HEK293 (cell line): ENCODE measurements around the gene TOP2A.

Experiments used
- KLF8 ChIP-seq: fragments of 450-650 bp; formaldehyde crosslinking; IDR thresholded peaks from 2 replicates; pipeline ENCODE4 v1.5.1; 2016; ENCODE audit warnings: missing biosample characterization, missing genetic modification characterization
- ZBTB17 ChIP-seq: fragments of 450-650 bp; formaldehyde crosslinking; IDR thresholded peaks from 2 replicates; pipeline ENCODE4 v1.5.1; 2016; ENCODE audit warnings: missing biosample characterization, missing genetic modification characterization
- ZIC2 ChIP-seq: fragments of 450-650 bp; formaldehyde crosslinking; IDR thresholded peaks from 2 replicates; pipeline ENCODE4 v1.5.1; 2016; ENCODE audit warnings: missing biosample characterization, missing genetic modification characterization
- ZNF140 ChIP-seq: fragments of 450-650 bp; formaldehyde crosslinking; IDR thresholded peaks from 2 replicates; pipeline ENCODE4 v1.5.1; 2016; ENCODE audit warnings: missing biosample characterization, missing genetic modification characterization
- ZNF157 ChIP-seq: fragments of 450-650 bp; formaldehyde crosslinking; IDR thresholded peaks from 2 replicates; pipeline ENCODE4 v1.5.1; 2016; ENCODE audit warnings: missing biosample characterization, missing genetic modification characterization
- ZNF175 ChIP-seq: fragments of 450-650 bp; formaldehyde crosslinking; IDR thresholded peaks from 2 replicates; pipeline ENCODE4 v1.5.1; 2016; ENCODE audit warnings: missing biosample characterization, missing genetic modification characterization
- ZNF2 ChIP-seq: fragments of 450-650 bp; formaldehyde crosslinking; IDR thresholded peaks from 2 replicates; pipeline ENCODE4 v1.5.1; 2016; ENCODE audit warnings: missing biosample characterization, missing genetic modification characterization
- ZNF274 ChIP-seq, 2 experiments: fragments of 200-500 bp in 1 of 2; fragments of 450-650 bp in 1 of 2; sonication (Bioruptor generic) in 1 of 2; formaldehyde crosslinking in 1 of 2; IDR thresholded peaks; 2 replicates each; pipeline versions ENCODE4 v1.5.1 to v1.6.1; 2014 to 2016; ENCODE audit warnings: borderline replicate concordance in 1 of 2, inconsistent platforms in 1 of 2, low read length in 1 of 2, missing biosample characterization in 1 of 2, missing genetic modification characterization in 1 of 2
- ZNF292 ChIP-seq: fragments of 450-650 bp; formaldehyde crosslinking; IDR thresholded peaks from 2 replicates; pipeline ENCODE4 v1.5.1; 2016; ENCODE audit warnings: low read depth, missing biosample characterization, missing genetic modification characterization, borderline replicate concordance
- ZNF366 ChIP-seq: fragments of 450-650 bp; formaldehyde crosslinking; conservative IDR thresholded peaks from 2 replicates; pipeline ENCODE4 v1.5.1; 2016; ENCODE audit warnings: missing biosample characterization, missing genetic modification characterization
- ZNF37A ChIP-seq: fragments of 450-650 bp; IDR thresholded peaks from 2 replicates; pipeline ENCODE4 v1.5.1; 2018; ENCODE audit warnings: missing biosample characterization, missing genetic modification characterization
- ZNF416 ChIP-seq: fragments of 450-650 bp; formaldehyde crosslinking; IDR thresholded peaks from 2 replicates; pipeline ENCODE4 v1.5.1; 2016; ENCODE audit warnings: missing biosample characterization, missing genetic modification characterization
- ZNF514 ChIP-seq: fragments of 450-650 bp; formaldehyde crosslinking; IDR thresholded peaks from 2 replicates; pipeline ENCODE4 v1.5.1; 2016; ENCODE audit warnings: missing biosample characterization, missing genetic modification characterization
- ZNF558 ChIP-seq: fragments of 450-650 bp; formaldehyde crosslinking; IDR thresholded peaks from 2 replicates; pipeline ENCODE4 v1.5.1; 2016; ENCODE audit warnings: missing biosample characterization, missing genetic modification characterization
- ZNF585B ChIP-seq: fragments of 450-650 bp; formaldehyde crosslinking; IDR thresholded peaks from 2 replicates; pipeline ENCODE4 v1.5.1; 2016; ENCODE audit warnings: missing biosample characterization, missing genetic modification characterization
- ZNF610 ChIP-seq: fragments of 450-650 bp; formaldehyde crosslinking; IDR thresholded peaks from 2 replicates; pipeline ENCODE4 v1.5.1; 2016; ENCODE audit warnings: missing biosample characterization, missing genetic modification characterization, borderline replicate concordance
- ZNF664 ChIP-seq: fragments of 450-650 bp; formaldehyde crosslinking; IDR thresholded peaks from 2 replicates; pipeline ENCODE4 v1.5.1; 2016; ENCODE audit warnings: missing biosample characterization, missing genetic modification characterization
- ZNF670 ChIP-seq: fragments of 450-650 bp; formaldehyde crosslinking; IDR thresholded peaks from 2 replicates; pipeline ENCODE4 v1.5.1; 2016; ENCODE audit warnings: missing biosample characterization, missing genetic modification characterization, low read depth
- ZNF707 ChIP-seq: fragments of 450-650 bp; formaldehyde crosslinking; IDR thresholded peaks from 2 replicates; pipeline ENCODE4 v1.5.1; 2016; ENCODE audit warnings: missing biosample characterization, missing genetic modification characterization
- ZSCAN16 ChIP-seq: fragments of 450-650 bp; formaldehyde crosslinking; IDR thresholded peaks from 2 replicates; pipeline ENCODE4 v1.5.1; 2016; ENCODE audit warnings: missing biosample characterization, missing genetic modification characterization
- TF ChIP-seq, protein P1 (sequence below): fragments of 450-650 bp; formaldehyde crosslinking; IDR thresholded peaks from 2 replicates; pipeline ENCODE4; 2016; ENCODE audit warnings: missing biosample characterization, missing genetic modification characterization
- TF ChIP-seq, protein P2 (sequence below): fragments of 450-650 bp; formaldehyde crosslinking; IDR thresholded peaks from 2 replicates; pipeline ENCODE4 v1.5.1; 2016; ENCODE audit warnings: missing biosample characterization, missing genetic modification characterization
- TF ChIP-seq, protein P3 (sequence below): fragments of 450-650 bp; formaldehyde crosslinking; IDR thresholded peaks from 2 replicates; pipeline ENCODE4 v1.5.1; 2016; ENCODE audit warnings: missing biosample characterization, missing genetic modification characterization
- TF ChIP-seq, protein P4 (sequence below): fragments of 450-650 bp; formaldehyde crosslinking; IDR thresholded peaks from 2 replicates; pipeline ENCODE4 v1.5.1; 2016; ENCODE audit warnings: missing biosample characterization, missing genetic modification characterization
- TF ChIP-seq, protein P5 (sequence below): fragments of 450-650 bp; IDR thresholded peaks from 2 replicates; pipeline ENCODE4 v1.5.1; 2018; ENCODE audit warnings: missing biosample characterization, mild to moderate bottlenecking, missing genetic modification characterization
- TF ChIP-seq, protein P6 (sequence below): fragments of 450-650 bp; formaldehyde crosslinking; IDR thresholded peaks from 2 replicates; pipeline ENCODE4 v1.5.1; 2017; ENCODE audit warnings: missing biosample characterization, missing genetic modification characterization
- TF ChIP-seq, protein P7 (sequence below): fragments of 450-650 bp; formaldehyde crosslinking; IDR thresholded peaks from 2 replicates; pipeline ENCODE4 v1.5.1; 2016; ENCODE audit warnings: missing biosample characterization, missing genetic modification characterization

TOP2A gene

DNA sequence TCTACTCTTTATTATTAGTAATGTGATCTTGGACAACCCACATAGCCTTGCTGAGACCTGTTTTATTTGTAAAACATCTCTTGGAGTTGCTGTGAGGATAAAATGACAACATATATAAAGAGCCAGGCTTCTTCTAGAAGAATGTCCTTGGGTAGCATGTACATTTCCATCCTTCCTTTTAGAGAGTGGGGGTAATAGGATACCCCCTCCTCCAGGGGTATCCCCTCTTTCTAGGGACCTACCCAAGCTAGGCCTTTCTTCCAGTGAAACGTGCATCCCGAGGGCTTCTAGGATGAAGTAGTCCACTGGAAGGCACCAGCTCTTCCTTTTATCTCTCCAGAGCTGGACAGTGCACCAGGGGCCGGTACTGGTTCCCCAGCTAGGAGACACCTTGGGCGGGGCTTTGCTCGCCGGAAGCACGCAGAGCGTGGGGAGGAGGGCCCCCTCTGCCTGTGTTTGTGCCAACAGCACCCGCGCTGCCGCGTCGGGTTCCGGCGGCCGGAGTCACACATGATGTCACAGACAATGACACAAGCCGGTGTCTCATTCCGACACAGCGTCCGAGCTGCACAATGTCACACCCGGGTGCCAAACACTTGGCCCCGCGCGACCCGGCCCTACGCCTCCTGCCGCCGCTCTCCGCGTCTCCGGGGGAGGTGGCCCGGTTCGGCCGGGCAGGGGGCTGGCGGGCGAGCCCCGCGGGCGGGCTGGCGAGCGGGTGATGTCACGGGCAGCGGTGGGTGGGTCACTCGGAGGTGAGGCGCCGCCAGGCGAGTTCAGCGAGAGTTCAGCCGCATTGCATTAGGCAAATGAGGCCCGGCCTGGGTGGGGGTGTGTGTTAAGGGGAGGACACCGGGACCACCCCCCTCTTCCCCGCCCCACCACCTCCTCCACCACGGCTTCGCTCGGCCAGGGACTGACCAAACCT lies 76.6 kb downstream of the TOP2A start (continued):
- TF ChIP-seq ZNF514 (tag by site-specific recombination), result no peak
- no peak for TF ChIP-seq ZNF274 (IDR thresholded peaks at IDR 0.05; ENCODE audit: low read length)
- no peak for TF ChIP-seq ZNF274 (tag by site-specific recombination; IDR thresholded peaks at IDR 0.05; ENCODE audit: borderline replicate concordance)
- no peak for TF ChIP-seq ZNF140 (tag by site-specific recombination)
- no peak for TF ChIP-seq ZNF664 (tag by site-specific recombination)
- TF ChIP-seq ZNF585B (tag by site-specific recombination), result no peak
- TF ChIP-seq, protein P1, sequence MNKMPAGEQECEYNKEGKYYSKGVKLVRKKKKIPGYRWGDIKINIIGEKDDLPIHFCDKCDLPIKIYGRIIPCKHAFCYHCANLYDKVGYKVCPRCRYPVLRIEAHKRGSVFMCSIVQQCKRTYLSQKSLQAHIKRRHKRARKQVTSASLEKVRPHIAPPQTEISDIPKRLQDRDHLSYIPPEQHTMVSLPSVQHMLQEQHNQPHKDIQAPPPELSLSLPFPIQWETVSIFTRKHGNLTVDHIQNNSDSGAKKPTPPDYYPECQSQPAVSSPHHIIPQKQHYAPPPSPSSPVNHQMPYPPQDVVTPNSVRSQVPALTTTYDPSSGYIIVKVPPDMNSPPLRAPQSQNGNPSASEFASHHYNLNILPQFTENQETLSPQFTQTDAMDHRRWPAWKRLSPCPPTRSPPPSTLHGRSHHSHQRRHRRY, result no peak
- 0 out of 2 replicates have a peak, but pooled peaks have one; percentile 15 for TF ChIP-seq ZBTB17 (tag by site-specific recombination)
- no peak for TF ChIP-seq ZNF558 (tag by site-specific recombination)
- TF ChIP-seq ZNF610 (tag by site-specific recombination), result no peak
- TF ChIP-seq ZNF37A (tag by site-specific recombination), result no peak
- TF ChIP-seq, protein P2, sequence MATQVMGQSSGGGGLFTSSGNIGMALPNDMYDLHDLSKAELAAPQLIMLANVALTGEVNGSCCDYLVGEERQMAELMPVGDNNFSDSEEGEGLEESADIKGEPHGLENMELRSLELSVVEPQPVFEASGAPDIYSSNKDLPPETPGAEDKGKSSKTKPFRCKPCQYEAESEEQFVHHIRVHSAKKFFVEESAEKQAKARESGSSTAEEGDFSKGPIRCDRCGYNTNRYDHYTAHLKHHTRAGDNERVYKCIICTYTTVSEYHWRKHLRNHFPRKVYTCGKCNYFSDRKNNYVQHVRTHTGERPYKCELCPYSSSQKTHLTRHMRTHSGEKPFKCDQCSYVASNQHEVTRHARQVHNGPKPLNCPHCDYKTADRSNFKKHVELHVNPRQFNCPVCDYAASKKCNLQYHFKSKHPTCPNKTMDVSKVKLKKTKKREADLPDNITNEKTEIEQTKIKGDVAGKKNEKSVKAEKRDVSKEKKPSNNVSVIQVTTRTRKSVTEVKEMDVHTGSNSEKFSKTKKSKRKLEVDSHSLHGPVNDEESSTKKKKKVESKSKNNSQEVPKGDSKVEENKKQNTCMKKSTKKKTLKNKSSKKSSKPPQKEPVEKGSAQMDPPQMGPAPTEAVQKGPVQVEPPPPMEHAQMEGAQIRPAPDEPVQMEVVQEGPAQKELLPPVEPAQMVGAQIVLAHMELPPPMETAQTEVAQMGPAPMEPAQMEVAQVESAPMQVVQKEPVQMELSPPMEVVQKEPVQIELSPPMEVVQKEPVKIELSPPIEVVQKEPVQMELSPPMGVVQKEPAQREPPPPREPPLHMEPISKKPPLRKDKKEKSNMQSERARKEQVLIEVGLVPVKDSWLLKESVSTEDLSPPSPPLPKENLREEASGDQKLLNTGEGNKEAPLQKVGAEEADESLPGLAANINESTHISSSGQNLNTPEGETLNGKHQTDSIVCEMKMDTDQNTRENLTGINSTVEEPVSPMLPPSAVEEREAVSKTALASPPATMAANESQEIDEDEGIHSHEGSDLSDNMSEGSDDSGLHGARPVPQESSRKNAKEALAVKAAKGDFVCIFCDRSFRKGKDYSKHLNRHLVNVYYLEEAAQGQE, result peak; percentile 83
- TF ChIP-seq, protein P3, sequence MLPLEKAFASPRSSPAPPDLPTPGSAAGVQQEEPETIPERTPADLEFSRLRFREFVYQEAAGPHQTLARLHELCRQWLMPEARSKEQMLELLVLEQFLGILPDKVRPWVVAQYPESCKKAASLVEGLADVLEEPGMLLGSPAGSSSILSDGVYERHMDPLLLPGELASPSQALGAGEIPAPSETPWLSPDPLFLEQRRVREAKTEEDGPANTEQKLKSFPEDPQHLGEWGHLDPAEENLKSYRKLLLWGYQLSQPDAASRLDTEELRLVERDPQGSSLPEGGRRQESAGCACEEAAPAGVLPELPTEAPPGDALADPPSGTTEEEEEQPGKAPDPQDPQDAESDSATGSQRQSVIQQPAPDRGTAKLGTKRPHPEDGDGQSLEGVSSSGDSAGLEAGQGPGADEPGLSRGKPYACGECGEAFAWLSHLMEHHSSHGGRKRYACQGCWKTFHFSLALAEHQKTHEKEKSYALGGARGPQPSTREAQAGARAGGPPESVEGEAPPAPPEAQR (tag by site-specific recombination), result no peak
- TF ChIP-seq ZIC2, result peak; percentile 77
- no peak for TF ChIP-seq ZNF175 (tag by site-specific recombination)
- TF ChIP-seq ZNF670 (tag by site-specific recombination), result no peak
- TF ChIP-seq, protein P4, sequence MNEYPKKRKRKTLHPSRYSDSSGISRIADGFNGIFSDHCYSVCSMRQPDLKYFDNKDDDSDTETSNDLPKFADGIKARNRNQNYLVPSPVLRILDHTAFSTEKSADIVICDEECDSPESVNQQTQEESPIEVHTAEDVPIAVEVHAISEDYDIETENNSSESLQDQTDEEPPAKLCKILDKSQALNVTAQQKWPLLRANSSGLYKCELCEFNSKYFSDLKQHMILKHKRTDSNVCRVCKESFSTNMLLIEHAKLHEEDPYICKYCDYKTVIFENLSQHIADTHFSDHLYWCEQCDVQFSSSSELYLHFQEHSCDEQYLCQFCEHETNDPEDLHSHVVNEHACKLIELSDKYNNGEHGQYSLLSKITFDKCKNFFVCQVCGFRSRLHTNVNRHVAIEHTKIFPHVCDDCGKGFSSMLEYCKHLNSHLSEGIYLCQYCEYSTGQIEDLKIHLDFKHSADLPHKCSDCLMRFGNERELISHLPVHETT, result no peak
- no peak for TF ChIP-seq ZNF157 (tag by site-specific recombination)
- TF ChIP-seq ZNF416 (tag by site-specific recombination), result no peak
- TF ChIP-seq, protein P5, sequence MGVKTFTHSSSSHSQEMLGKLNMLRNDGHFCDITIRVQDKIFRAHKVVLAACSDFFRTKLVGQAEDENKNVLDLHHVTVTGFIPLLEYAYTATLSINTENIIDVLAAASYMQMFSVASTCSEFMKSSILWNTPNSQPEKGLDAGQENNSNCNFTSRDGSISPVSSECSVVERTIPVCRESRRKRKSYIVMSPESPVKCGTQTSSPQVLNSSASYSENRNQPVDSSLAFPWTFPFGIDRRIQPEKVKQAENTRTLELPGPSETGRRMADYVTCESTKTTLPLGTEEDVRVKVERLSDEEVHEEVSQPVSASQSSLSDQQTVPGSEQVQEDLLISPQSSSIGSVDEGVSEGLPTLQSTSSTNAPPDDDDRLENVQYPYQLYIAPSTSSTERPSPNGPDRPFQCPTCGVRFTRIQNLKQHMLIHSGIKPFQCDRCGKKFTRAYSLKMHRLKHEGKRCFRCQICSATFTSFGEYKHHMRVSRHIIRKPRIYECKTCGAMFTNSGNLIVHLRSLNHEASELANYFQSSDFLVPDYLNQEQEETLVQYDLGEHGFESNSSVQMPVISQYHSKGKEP, result no peak
- peak; percentile 21 for TF ChIP-seq KLF8 (tag by site-specific recombination)
- TF ChIP-seq ZNF707 (tag by site-specific recombination), result no peak
- TF ChIP-seq, protein P6, sequence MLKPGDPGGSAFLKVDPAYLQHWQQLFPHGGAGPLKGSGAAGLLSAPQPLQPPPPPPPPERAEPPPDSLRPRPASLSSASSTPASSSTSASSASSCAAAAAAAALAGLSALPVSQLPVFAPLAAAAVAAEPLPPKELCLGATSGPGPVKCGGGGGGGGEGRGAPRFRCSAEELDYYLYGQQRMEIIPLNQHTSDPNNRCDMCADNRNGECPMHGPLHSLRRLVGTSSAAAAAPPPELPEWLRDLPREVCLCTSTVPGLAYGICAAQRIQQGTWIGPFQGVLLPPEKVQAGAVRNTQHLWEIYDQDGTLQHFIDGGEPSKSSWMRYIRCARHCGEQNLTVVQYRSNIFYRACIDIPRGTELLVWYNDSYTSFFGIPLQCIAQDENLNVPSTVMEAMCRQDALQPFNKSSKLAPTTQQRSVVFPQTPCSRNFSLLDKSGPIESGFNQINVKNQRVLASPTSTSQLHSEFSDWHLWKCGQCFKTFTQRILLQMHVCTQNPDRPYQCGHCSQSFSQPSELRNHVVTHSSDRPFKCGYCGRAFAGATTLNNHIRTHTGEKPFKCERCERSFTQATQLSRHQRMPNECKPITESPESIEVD (tag by site-specific recombination), result no peak
- TF ChIP-seq, protein P7, sequence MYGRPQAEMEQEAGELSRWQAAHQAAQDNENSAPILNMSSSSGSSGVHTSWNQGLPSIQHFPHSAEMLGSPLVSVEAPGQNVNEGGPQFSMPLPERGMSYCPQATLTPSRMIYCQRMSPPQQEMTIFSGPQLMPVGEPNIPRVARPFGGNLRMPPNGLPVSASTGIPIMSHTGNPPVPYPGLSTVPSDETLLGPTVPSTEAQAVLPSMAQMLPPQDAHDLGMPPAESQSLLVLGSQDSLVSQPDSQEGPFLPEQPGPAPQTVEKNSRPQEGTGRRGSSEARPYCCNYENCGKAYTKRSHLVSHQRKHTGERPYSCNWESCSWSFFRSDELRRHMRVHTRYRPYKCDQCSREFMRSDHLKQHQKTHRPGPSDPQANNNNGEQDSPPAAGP, result peak; percentile 84
- no peak for TF ChIP-seq ZSCAN16 (tag by site-specific recombination)
- TF ChIP-seq ZNF366 (tag by site-specific recombination), result peak; percentile 51; the same call in 1 of the 2 replicates
- TF ChIP-seq ZNF292 (tag by site-specific recombination), result no peak
- no peak for TF ChIP-seq ZNF2 (tag by site-specific recombination)
